PFSK-1 (cell line): ENCODE measurements around the gene TAGAP.

Source experiments
- POLR2AphosphoS5 ChIP-seq: IDR thresholded peaks from 2 replicates; pipeline ENCODE4 v1.6.1; 2012; ENCODE audit warnings: low read depth, mild to moderate bottlenecking, control low read depth, low read length, moderate library complexity
- SIN3A ChIP-seq: IDR thresholded peaks from 2 replicates; pipeline ENCODE4 v1.6.1; 2012; ENCODE audit warnings: mild to moderate bottlenecking, low read length, moderate library complexity, borderline replicate concordance; ENCODE audit not compliant: insufficient read depth

- no peak for TF ChIP-seq POLR2AphosphoS5
- no peak for TF ChIP-seq SIN3A
These were observed 2.6 kb downstream of the TAGAP start for GRCh38 chr6:159042003-159042825.
